ENCODE data around the gene GAS2.

The GAS2 gene

DNA sequence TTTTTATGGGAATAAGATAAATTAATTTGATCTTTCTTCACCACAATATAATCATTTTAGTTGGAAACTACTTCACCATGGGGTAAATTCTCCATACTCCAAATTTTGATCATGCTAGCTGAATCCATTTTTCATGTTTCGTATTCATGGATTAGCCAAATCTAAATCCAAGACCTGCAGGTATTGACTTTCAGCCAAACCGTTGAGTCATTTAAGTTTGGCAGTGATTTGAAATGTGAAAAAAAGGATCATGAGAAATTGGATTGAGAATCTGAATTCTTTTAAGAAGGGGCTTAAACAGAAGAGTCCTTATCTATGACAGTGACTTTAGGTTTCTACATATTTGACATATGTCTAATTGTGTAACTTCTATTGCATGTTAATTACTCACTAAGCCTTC lies 5.3 kb downstream of the GAS2 start:
- TF ChIP-seq, protein P1, sequence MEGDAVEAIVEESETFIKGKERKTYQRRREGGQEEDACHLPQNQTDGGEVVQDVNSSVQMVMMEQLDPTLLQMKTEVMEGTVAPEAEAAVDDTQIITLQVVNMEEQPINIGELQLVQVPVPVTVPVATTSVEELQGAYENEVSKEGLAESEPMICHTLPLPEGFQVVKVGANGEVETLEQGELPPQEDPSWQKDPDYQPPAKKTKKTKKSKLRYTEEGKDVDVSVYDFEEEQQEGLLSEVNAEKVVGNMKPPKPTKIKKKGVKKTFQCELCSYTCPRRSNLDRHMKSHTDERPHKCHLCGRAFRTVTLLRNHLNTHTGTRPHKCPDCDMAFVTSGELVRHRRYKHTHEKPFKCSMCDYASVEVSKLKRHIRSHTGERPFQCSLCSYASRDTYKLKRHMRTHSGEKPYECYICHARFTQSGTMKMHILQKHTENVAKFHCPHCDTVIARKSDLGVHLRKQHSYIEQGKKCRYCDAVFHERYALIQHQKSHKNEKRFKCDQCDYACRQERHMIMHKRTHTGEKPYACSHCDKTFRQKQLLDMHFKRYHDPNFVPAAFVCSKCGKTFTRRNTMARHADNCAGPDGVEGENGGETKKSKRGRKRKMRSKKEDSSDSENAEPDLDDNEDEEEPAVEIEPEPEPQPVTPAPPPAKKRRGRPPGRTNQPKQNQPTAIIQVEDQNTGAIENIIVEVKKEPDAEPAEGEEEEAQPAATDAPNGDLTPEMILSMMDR (IDR thresholded peaks at IDR 0.05; ENCODE audit: low read length) = no peak
- no peak for TF ChIP-seq EZH2phosphoT487 (IDR thresholded peaks at IDR 0.05; ENCODE audit: low read length)
- no peak for TF ChIP-seq EZH2 (optimal IDR thresholded peaks at IDR 0.05; ENCODE audit: low read depth, low read length)
- no peaks in the 10 kb centered on the region for H4K20me1 ChIP-seq (ENCODE audit: insufficient read depth, low read length)
- H3K4me2 ChIP-seq (ENCODE audit: low read depth, low read length) = peak overlapping the region; percentile 67
- no peaks in the 10 kb centered on the region for H3K9me3 ChIP-seq (replicated peaks; ENCODE audit: insufficient read depth, low read length)
- peak overlapping the region; percentile 37 for H3K4me3 ChIP-seq (ENCODE audit: low read length)
- peak overlapping the region; percentile 96 for H3K27ac ChIP-seq (ENCODE audit: low read length)
- peaks cover 54% of the 10 kb centered on the region for H3K4me1 ChIP-seq (ENCODE audit: low read length)
- no peaks in the 10 kb centered on the region for H3K36me3 ChIP-seq (replicated peaks; ENCODE audit: insufficient read depth, low read length)
- H2AFZ ChIP-seq (ENCODE audit: low read length) = no peak overlapping the region
- peaks cover 94% of the 10 kb centered on the region for H3K79me2 ChIP-seq (ENCODE audit: low read length)
- H3F3A ChIP-seq (ENCODE audit: insufficient read depth, low read length) = peaks cover 56% of the 10 kb centered on the region
- DNase-seq = peak; percentile 19
- peak overlapping the region; percentile 98 for H3K9ac ChIP-seq (ENCODE audit: low read length)
- H3K27me3 ChIP-seq (replicated peaks; ENCODE audit: insufficient read depth, low read length) = no peaks in the 10 kb centered on the region
- no peaks in the 10 kb centered on the region for H3K9me2 ChIP-seq (replicated peaks; ENCODE audit: insufficient read depth, low read length)

DNA sequence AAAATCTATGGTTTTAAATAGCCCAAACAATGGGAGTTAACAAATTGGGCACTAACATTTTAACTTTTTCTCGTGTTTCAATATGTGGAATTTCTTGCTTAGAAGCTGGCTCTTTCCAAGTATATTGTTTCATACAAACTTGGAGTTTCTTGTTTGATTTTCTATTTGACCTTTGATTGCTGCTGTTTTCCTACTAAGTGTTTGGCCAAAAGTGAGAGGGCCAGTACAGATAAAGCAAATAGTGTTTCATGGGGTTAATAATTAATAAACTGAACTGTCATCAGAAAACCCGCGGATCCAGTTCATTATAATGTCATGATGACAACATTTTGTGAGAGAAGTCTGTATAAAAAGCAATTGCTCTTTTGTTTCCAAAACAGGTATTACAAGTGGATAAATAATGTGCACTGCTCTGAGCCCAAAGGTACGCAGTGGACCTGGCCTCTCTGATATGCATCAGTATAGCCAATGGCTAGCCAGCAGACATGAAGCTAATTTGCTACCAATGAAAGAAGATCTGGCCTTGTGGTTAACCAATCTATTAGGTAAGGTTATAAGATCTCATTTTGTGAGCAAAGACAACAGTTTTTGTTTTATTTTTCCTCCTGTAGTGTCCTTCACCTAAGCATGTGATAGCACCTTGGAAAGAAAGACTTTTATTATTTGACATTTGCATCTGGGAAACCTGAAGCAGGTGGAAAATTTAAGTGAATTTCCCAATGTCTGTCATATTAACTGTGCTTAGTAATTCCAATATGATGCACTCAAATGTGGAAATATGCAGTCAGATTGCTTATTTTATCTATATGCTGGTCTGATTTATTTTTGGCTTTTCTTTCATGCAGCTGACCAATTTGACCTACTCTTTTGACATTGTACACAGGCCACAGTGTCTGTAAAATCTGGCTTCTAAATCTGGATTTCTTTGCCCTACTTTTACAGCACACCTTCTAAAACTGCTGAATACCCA lies 8.3 kb downstream of the GAS2 start:
- Histone ChIP-seq H3K9me2 (replicated peaks; ENCODE audit: insufficient read depth, low read length) (no peaks in the 10 kb centered on the region), H4K20me1 (ENCODE audit: insufficient read depth, low read length) (no peaks in the 10 kb centered on the region), H2AFZ (ENCODE audit: low read length) (no peak overlapping the region), H3K4me1 (ENCODE audit: low read length) (peaks cover 30% of the 10 kb centered on the region), H3K9ac (ENCODE audit: low read length) (peak overlapping the region; percentile 98), H3K36me3 (replicated peaks; ENCODE audit: insufficient read depth, low read length) (no peaks in the 10 kb centered on the region), H3K79me2 (ENCODE audit: low read length) (peaks cover 99% of the 10 kb centered on the region), H3K27me3 (replicated peaks; ENCODE audit: insufficient read depth, low read length) (no peaks in the 10 kb centered on the region), H3F3A (ENCODE audit: insufficient read depth, low read length) (peaks cover 28% of the 10 kb centered on the region), H3K4me3 (ENCODE audit: low read length) (peak overlapping the region; percentile 30; the same call in 1 of the 2 replicates), H3K9me3 (replicated peaks; ENCODE audit: insufficient read depth, low read length) (no peaks in the 10 kb centered on the region), H3K4me2 (ENCODE audit: low read depth, low read length) (peak overlapping the region; percentile 67), H3K27ac (ENCODE audit: low read length) (peak overlapping the region; percentile 96)
- TF ChIP-seq EZH2phosphoT487 (IDR thresholded peaks at IDR 0.05; ENCODE audit: low read length) = no peak
- TF ChIP-seq, protein P1 (IDR thresholded peaks at IDR 0.05; ENCODE audit: low read length) = no peak
- TF ChIP-seq EZH2 (optimal IDR thresholded peaks at IDR 0.05; ENCODE audit: low read depth, low read length) = no peak
- peak; percentile 88 for DNase-seq

DNA sequence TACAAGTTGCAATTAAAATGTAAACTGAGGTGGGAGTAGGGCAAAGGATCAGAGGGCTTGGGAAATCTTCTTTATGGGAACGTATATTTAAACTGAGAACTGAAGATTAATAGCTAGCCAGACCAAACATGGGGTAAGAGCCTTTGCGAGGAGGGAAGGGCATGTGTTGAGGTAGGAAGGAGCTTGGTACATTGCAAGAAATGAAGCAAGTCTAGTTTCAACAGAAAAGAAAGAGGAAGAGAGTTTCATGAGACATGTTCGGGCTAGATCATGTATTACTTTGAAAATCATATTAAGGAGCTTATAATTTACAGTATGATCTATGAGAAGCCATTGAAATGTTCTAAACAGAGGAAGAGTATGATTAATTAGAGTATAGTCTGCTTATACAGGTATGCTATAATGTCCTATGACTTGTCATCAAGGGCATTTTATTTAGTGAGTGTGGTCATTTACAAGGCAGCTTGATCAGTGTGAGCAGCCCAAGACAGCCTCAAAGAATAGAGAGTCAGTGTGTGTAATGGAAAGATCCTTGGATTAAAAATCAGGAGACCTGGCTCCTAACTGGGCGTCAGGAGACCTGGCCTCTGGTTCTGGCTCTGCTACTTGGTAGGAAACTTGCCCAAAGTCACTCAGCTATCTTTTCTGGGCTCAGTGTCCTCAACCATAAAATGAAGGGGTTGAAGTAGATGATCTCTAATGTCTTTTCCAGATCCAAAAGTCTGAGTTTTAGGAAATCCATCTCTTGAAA lies 10.9 kb downstream of the GAS2 start:
- Histone ChIP-seq H3K9me3 (replicated peaks; ENCODE audit: insufficient read depth, low read length) (no peaks in the 10 kb centered on the region), H4K20me1 (ENCODE audit: insufficient read depth, low read length) (no peaks in the 10 kb centered on the region), H3K27me3 (replicated peaks; ENCODE audit: insufficient read depth, low read length) (no peaks in the 10 kb centered on the region), H3F3A (ENCODE audit: insufficient read depth, low read length) (peaks cover 17% of the 10 kb centered on the region), H3K9me2 (replicated peaks; ENCODE audit: insufficient read depth, low read length) (no peaks in the 10 kb centered on the region), H3K27ac (ENCODE audit: low read length) (peak overlapping the region; percentile 96), H3K4me1 (ENCODE audit: low read length) (peaks cover 23% of the 10 kb centered on the region), H2AFZ (ENCODE audit: low read length) (no peak overlapping the region), H3K36me3 (replicated peaks; ENCODE audit: insufficient read depth, low read length) (no peaks in the 10 kb centered on the region), H3K4me3 (ENCODE audit: low read length) (peak overlapping the region; percentile 18; the same call in 1 of the 2 replicates), H3K4me2 (ENCODE audit: low read depth, low read length) (peak overlapping the region; percentile 67), H3K79me2 (ENCODE audit: low read length) (peaks cover 97% of the 10 kb centered on the region), H3K9ac (ENCODE audit: low read length) (peak overlapping the region; percentile 77)
- no peak for TF ChIP-seq EZH2 (optimal IDR thresholded peaks at IDR 0.05; ENCODE audit: low read depth, low read length)
- TF ChIP-seq EZH2phosphoT487 (IDR thresholded peaks at IDR 0.05; ENCODE audit: low read length) = no peak
- TF ChIP-seq, protein P1 (IDR thresholded peaks at IDR 0.05; ENCODE audit: low read length) = no peak
- peak; percentile 59 for DNase-seq
